GM12872 (cell line): ENCODE data around the gene CUL9.
A peak's percentile ranks its signal among the peaks of the same experiment; 100 is the strongest.

ENCODE experiments used
- CTCF ChIP-seq: IDR thresholded peaks from 3 replicates; pipeline ENCODE4 v1.5.1; 2011; ENCODE audit warnings: low read depth, mild to moderate bottlenecking, low read length, moderate library complexity; ENCODE audit not compliant: insufficient read depth

The CUL9 gene

GRCh38 chr6:43170417-43170930 lies 11.5 kb upstream of the CUL9 start:
- TF ChIP-seq CTCF: no peak

DNA sequence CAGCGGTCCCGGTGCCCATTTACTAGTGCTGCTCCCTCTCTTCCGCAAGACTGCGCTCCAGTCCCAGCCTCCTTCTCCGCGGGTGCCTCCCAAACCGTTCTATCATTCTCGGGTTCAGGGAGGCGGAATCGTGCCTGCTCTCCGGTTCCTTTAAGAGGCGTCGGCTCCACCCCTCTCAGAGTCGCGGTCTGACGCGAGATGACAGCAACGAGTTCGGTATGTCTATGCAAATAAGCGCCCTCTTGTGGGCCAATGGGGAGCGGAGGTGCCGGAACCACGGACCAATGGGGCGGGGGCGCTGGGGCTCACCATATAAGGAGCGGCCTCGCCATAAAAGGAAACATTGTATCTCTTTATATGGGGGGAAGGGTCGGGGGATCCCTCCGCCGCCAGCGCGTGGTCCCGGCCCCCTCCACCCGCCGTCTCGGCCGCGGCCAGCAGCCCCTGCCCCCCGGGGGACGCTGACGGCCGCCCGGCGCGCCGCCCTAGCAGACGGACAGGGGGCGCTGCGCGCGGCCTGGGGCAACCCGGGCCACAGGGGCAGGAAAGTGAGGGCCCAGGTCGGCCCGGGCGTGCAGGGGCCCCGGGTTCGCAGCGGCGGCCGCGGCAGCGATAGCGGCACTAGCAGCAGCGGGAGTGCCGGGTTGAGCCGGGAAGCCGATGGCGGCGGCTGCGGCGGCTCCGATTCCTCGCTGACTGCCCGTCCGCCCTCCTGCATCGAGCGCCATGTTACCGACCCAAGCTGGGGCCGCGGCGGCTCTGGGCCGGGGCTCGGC lies 10.9 kb upstream of the CUL9 start, which contains the start of gene SRF:
SRF (plus strand) TSS at position 339 of the 776 bp plus-strand sequence; CDS start at position 727, 388 bp downstream.
- peak; percentile 58; the same call in 2 of the 3 replicates for TF ChIP-seq CTCF

- no peak for TF ChIP-seq CTCF
These were observed 10.3 kb upstream of the CUL9 start for GRCh38 chr6:43171707-43172103.

- no peak for TF ChIP-seq CTCF
These were observed 9.6 kb upstream of the CUL9 start for GRCh38 chr6:43172104-43173007.

DNA sequence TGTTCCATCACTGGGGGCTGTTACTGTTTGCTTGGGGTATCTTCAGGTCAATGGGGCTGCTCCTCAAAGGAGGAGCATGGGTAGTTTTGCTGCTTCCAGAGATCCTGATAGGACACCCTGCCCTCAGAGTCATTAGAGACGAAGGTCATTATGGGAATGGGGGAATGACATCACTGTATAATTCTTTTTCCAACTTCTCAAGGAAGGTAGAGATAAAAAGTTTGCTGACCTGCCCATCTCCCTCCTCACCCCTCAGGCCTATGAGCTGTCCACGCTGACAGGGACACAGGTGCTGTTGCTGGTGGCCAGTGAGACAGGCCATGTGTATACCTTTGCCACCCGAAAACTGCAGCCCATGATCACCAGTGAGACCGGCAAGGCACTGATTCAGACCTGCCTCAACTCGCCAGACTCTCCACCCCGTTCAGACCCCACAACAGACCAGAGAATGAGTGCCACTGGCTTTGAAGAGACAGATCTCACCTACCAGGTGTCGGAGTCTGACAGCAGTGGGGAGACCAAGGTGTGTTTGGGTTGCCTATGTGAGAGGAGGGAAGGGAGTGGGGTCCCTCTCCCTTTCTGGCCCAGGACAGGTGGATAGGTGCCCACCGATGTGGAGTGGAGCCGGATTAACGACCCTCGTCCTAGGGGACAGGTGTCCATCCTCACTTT lies 8.3 kb upstream of the CUL9 start:
- no peak for TF ChIP-seq CTCF

GRCh38 chr6:43174263-43175112 lies 7.5 kb upstream of the CUL9 start:
- no peak for TF ChIP-seq CTCF
